IPS DF 6.9 (cell line): ENCODE data around the gene POU2AF2.
"Not testable (repeated sequence)": the region's sequence is repeated elsewhere in the genome, so short reads cannot be mapped to it uniquely, and the experiment has no call there.

ENCODE experiments used
- DNase-seq: peaks from one replicate; pipeline ENCODE4 v3.0.0-alpha.2; 2013; ENCODE audit warnings: low read depth, low spot score
- H3K27ac ChIP-seq: one replicate; pipeline ENCODE4 v1.5.1; 2013; ENCODE audit warnings: low read length, control low read depth
- H3K27me3 ChIP-seq: 2 replicates; pipeline ENCODE4 v1.6.1; 2013; ENCODE audit warnings: mild to moderate bottlenecking, low read length; ENCODE audit not compliant: control insufficient read depth, insufficient read depth
- H3K36me3 ChIP-seq: 2 replicates; pipeline ENCODE4 v1.6.1; 2013; ENCODE audit warnings: low read length; ENCODE audit not compliant: control insufficient read depth, insufficient read depth
- H3K4me1 ChIP-seq: 2 replicates; pipeline ENCODE4 v1.6.1; 2013; ENCODE audit warnings: low read length; ENCODE audit not compliant: control insufficient read depth, insufficient read depth
- H3K4me3 ChIP-seq: 2 replicates; pipeline ENCODE4 v1.5.1; 2013; ENCODE audit warnings: mild to moderate bottlenecking, low read length
- H3K9me3 ChIP-seq: 2 replicates; pipeline ENCODE4 v1.6.1; 2013; ENCODE audit warnings: low read length, inconsistent platforms; ENCODE audit not compliant: control insufficient read depth, insufficient read depth
- WGBS: extraction: QIAGEN DNeasy Blood & Tissue Kit; methylation state at CpG from one replicate; pipeline ENCODE4 v1.1.7; 2013; ENCODE audit warnings: mixed read lengths, missing lambda C conversion rate; ENCODE audit not compliant: insufficient read length, insufficient coverage; 5-methylcytosine and 5-hydroxymethylcytosine counted together

Gene POU2AF2

GRCh38 chr11:111285189-111286091 lies 39.9 kb downstream of the POU2AF2 start:
- no CpG with 5 or more reads among the region's 18 CpGs for WGBS

GRCh38 chr11:111291764-111292163 lies 46.2 kb downstream of the POU2AF2 start:
- H3K4me1 ChIP-seq, result no peaks in the 10 kb centered on the region
- H3K4me3 ChIP-seq, result no peak overlapping the region
- no peaks in the 10 kb centered on the region for H3K36me3 ChIP-seq
- no peak overlapping the region for H3K27ac ChIP-seq
- no CpG with 5 or more reads among the region's 5 CpGs for WGBS
- H3K27me3 ChIP-seq, result no peaks in the 10 kb centered on the region
- no peaks in the 10 kb centered on the region for H3K9me3 ChIP-seq
- DNase-seq, result no peak

More at GRCh38 chr11:111285189-111286091, 39.9 kb downstream of the POU2AF2 start:
- Histone ChIP-seq H3K36me3 (no peaks in the 10 kb centered on the region), H3K27me3 (no peaks in the 10 kb centered on the region), H3K4me3 (no peak overlapping the region), H3K9me3 (no peaks in the 10 kb centered on the region), H3K27ac (no peak overlapping the region), H3K4me1 (no peaks in the 10 kb centered on the region)
- DNase-seq, result no peak

DNA sequence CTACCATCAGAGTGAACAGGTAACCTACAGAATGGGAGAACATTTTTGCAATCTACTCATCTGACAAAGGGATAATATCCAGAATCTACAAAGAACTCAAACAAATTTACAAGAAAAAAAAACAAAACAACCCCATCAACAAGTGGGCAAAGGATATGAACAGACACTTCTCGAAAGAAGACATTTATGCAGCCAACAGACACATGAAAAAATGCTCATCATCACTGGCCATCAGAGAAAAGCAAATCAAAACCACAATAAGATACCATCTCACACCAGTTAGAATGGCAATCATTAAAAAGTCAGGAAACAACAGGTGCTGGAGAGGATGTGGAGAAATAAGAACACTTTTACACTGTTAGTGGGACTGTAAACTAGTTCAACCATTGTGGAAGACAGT lies 46.9 kb downstream of the POU2AF2 start:
- H3K27me3 ChIP-seq, H3K9me3 ChIP-seq, H3K27ac ChIP-seq, H3K4me1 ChIP-seq, H3K36me3 ChIP-seq, H3K4me3 ChIP-seq, DNase-seq: not testable (repeated sequence)
- no CpG with 5 or more reads among the region's 1 CpG for WGBS

- H3K36me3 ChIP-seq, result no peaks in the 10 kb centered on the region
- H3K4me3 ChIP-seq, result no peak overlapping the region
- no peaks in the 10 kb centered on the region for H3K9me3 ChIP-seq
- H3K4me1 ChIP-seq, result 0 out of 2 replicates have a peak, but pooled peaks cover 2% of the 10 kb centered on the region
- H3K27me3 ChIP-seq, result peaks cover 4% of the 10 kb centered on the region
- DNase-seq, result no peak
- WGBS, result no CpG with 5 or more reads among the region's 3 CpGs
- no peak overlapping the region for H3K27ac ChIP-seq
Observed at GRCh38 chr11:111296196-111296595, 50.7 kb downstream of the POU2AF2 start.

- H3K27ac ChIP-seq, result no peak overlapping the region
- peaks cover 4% of the 10 kb centered on the region for H3K27me3 ChIP-seq
- H3K36me3 ChIP-seq, result no peaks in the 10 kb centered on the region
- 0 out of 2 replicates have a peak, but pooled peaks cover 2% of the 10 kb centered on the region for H3K4me1 ChIP-seq
- no peak overlapping the region for H3K4me3 ChIP-seq
- DNase-seq, result no peak
- H3K9me3 ChIP-seq, result no peaks in the 10 kb centered on the region
- no CpG with 5 or more reads among the region's 10 CpGs for WGBS
Observed at GRCh38 chr11:111297696-111298095, 52.2 kb downstream of the POU2AF2 start.

- no peak within 1 kb of the TSS for H3K27ac ChIP-seq
- WGBS, result no CpG with 5 or more reads among the region's 57 CpGs
- H3K4me3 ChIP-seq, result peak within 1 kb of the TSS; percentile 42
- peaks cover 4% of the 10 kb centered on the region for H3K27me3 ChIP-seq
- DNase-seq, result no peak
- no peaks in the 10 kb centered on the region for H3K9me3 ChIP-seq
- no peaks in the 10 kb centered on the region for H3K36me3 ChIP-seq
- 0 out of 2 replicates have a peak, but pooled peaks cover 2% of the 10 kb centered on the region for H3K4me1 ChIP-seq
Observed at GRCh38 chr11:111298413-111299100, 53.0 kb downstream of the POU2AF2 start, which contains the start of gene POU2AF3. POU2AF3 (plus strand) TSS chr11:111298546; CDS start chr11:111298582, 36 bp downstream.

DNA sequence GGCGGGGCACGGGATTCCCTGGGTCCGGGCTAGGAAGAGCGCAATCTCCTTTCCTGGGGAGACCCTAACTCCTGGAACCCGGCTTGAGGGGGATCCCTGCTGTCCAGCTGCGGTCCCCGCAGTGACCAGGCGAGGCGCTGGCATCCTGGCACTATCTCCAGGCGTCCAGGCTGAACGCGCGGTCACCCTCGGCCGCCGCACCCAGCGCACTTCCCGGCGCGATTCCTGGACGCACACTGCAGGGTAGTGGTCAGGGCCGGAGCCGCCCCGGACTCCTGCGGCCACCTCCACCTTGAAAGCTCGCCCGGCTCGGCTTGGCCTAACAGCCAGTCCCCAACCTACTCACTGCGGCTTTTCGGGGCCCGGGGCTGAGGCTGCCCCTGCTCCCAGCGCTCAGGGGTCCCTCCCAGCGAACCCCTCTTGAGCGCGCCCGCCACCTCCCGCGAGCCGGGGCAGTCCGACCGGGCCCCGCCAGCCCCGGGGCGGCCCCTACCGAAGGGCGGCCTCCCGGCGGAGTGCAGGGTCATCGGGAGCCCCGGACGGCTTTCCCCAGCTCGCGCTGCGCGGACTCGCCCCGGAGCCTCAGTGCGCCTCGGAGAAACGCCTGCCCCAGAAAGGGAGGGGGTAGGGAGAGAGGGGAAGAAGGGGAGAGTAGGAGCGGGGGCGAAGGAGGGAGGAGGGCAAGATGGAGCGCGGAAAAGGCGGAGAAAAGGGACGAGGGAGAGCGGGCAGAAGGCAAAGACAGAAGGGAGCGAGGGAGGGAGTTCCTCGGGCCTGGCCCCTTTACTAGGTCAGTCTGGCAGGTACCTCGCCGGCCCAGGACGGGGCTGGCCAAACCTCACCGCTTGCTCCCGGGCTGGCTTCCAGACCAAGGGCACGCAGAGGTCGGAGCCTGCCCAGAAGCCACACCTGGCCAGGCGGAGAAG lies 53.8 kb downstream of the POU2AF2 start:
- no peaks in the 10 kb centered on the region for H3K36me3 ChIP-seq
- 0 out of 2 replicates have a peak, but pooled peaks cover 2% of the 10 kb centered on the region for H3K4me1 ChIP-seq
- no peak overlapping the region for H3K27ac ChIP-seq
- H3K4me3 ChIP-seq, result peak overlapping the region; percentile 42
- H3K9me3 ChIP-seq, result no peaks in the 10 kb centered on the region
- DNase-seq, result no peak
- WGBS, result no CpG with 5 or more reads among the region's 77 CpGs
- peaks cover 4% of the 10 kb centered on the region for H3K27me3 ChIP-seq

- no peak for DNase-seq
- no peaks in the 10 kb centered on the region for H3K9me3 ChIP-seq
- H3K36me3 ChIP-seq, result no peaks in the 10 kb centered on the region
- no CpG with 5 or more reads among the region's 9 CpGs for WGBS
- 0 out of 2 replicates have a peak, but pooled peaks cover 2% of the 10 kb centered on the region for H3K4me1 ChIP-seq
- no peak overlapping the region for H3K27ac ChIP-seq
- H3K27me3 ChIP-seq, result peaks cover 4% of the 10 kb centered on the region
- no peak overlapping the region for H3K4me3 ChIP-seq
Observed at GRCh38 chr11:111300569-111300968, 55.0 kb downstream of the POU2AF2 start.

DNA sequence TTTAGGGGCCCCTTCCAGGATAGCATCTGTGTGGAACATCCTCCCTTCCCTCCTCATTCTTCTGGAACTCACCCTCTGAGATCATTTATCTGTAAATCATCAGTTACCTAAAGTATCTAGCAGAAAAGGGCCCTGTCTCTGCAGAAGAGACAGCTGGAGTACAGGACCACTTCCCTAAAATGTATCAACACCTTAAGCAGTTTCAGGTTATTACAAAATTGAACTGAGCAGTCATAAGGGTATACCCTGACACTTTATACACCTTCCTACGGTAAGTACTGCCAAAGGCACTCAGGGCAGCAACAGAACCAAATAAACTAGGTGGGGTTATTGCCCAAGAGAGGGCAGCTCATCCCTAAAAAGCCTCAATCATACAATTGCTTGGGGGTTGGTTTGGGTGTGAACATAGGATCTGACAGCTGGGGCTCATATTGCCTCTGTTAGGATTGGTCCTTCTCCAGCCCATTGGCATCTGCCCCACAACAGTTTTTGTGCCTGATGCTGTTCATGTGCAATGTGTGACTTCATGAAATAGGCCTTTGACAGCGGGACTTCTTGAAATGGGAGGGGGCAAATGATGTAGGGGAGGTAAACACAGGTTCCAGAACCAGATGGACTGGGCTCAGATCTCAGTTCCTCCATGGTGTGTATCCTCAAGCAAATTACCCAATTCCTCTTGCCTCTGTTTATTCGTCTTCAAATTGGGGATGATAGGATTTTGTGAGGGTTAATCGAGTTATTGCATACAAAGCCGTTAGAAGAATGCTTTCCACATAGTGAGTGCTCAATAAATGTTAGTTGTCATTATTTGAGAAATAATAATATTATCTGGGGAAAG lies 55.7 kb downstream of the POU2AF2 start:
- Histone ChIP-seq H3K36me3 (no peaks in the 10 kb centered on the region), H3K27ac (no peak overlapping the region), H3K4me1 (0 out of 2 replicates have a peak, but pooled peaks cover 2% of the 10 kb centered on the region), H3K9me3 (no peaks in the 10 kb centered on the region), H3K27me3 (peaks cover 4% of the 10 kb centered on the region), H3K4me3 (no peak overlapping the region)
- WGBS, result no CpG with 5 or more reads among the region's 5 CpGs
- DNase-seq, result no peak
